ENCODE measurements around the gene ABLIM2. TPM values are rescaled to one million over a fixed set of nuclear protein-coding genes. Genes with fewer than 3 reads are reported as not detected.

The ABLIM2 gene
- total RNA-seq, 4 donors from 2014 or later, result 10.6 to 31.7 (median 20.3) TPM

DNA sequence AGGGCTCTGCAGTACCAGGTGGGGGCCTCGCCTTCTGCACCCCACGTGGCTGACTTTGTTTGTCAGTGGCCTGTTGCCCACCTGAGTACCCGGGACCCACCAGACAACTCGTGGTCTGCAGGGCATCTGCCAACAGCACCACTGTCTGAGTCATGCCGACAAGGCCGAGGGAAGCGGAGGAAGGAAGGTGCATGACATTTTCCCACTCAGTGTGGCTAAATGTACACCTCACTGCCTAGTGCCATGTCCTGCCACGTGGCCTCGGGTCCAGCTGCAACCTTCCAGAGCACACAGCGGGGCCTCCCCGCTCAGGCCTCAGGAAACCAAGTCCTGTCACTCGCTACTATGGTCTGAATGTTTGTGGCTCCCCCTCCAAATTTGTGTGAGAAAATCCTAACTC is 22.1 kb downstream of the ABLIM2 start:
- no peak for DNase-seq (ENCODE audit: low spot score in 2 of 2)
- intact Hi-C loops (cut with DNase I; ENCODE audit: low total_unique reads), result no loop called here
- WGBS, 2 donors, result 75 to 84% methylated on average over 12 of the region's 12 CpGs
- H3K4me3 ChIP-seq (ENCODE audit: low read depth, poor library complexity, severe bottlenecking), result no peak overlapping the region
- TF ChIP-seq POLR2A (IDR thresholded peaks at IDR 0.05), result no peak
- TF ChIP-seq, protein P1, sequence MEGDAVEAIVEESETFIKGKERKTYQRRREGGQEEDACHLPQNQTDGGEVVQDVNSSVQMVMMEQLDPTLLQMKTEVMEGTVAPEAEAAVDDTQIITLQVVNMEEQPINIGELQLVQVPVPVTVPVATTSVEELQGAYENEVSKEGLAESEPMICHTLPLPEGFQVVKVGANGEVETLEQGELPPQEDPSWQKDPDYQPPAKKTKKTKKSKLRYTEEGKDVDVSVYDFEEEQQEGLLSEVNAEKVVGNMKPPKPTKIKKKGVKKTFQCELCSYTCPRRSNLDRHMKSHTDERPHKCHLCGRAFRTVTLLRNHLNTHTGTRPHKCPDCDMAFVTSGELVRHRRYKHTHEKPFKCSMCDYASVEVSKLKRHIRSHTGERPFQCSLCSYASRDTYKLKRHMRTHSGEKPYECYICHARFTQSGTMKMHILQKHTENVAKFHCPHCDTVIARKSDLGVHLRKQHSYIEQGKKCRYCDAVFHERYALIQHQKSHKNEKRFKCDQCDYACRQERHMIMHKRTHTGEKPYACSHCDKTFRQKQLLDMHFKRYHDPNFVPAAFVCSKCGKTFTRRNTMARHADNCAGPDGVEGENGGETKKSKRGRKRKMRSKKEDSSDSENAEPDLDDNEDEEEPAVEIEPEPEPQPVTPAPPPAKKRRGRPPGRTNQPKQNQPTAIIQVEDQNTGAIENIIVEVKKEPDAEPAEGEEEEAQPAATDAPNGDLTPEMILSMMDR (IDR thresholded peaks at IDR 0.05), result no peak

DNA sequence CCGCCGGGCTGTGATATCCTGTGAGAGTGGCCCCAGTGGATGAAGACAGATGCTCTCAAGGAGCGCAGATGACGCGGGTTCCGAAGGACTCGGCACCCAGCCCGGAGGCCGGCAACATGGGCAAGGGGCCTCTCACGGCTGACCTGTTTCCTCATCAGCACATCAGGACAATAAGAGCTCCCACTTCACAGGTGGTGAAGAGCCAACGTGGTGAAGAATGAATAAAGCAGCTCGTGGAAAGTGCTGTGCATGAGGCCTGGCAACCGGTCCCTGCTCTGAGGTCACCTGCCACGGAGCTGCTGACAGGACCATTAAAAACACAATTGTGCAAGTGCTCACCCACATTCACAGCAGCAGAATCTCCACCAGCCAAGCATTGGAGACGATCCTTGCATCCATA is 22.9 kb downstream of the ABLIM2 start:
- intact Hi-C loops (cut with DNase I; ENCODE audit: low total_unique reads), result no loop called here
- no peak for DNase-seq (ENCODE audit: low spot score in 2 of 2)
- H3K4me3 ChIP-seq (ENCODE audit: low read depth, poor library complexity, severe bottlenecking), result no peak overlapping the region
- 83 to 93% methylated on average over 15 of the region's 15 CpGs for WGBS, 2 donors
- TF ChIP-seq, protein P1 (IDR thresholded peaks at IDR 0.05), result no peak
- TF ChIP-seq POLR2A (IDR thresholded peaks at IDR 0.05), result no peak

DNA sequence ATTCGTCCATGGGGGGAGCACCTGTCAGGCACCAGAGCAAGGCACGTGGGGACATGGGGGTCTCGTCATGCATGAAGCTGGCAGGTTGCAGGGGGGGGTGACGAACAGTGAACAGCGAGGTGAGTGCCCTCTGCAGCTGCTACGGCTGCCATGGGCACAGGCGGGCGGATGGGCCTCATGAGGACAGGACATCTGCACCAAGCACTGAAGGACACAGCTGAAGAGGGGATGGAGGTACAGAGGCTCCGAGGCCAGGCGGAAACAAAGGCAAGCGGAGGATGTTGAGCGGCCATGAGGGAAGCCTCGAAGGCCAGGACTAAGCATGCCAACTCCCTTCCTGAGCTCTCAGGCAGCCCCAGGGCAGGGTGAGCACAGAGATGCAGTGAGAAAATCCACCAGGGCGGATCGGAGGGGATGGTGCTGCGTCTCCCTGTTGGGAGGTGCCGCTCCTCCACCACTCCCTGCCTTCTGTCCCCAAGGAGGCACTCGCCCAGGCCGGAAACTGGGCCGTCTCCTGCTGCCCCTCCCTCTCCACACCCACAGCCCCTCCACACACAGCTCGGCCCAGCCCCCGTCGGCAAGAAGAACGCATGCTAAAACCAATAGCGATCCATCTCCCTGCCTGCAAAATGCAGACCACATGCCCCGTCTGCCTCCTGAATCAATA is 24.6 kb downstream of the ABLIM2 start:
- no peak overlapping the region for H3K4me3 ChIP-seq (ENCODE audit: low read depth, poor library complexity, severe bottlenecking)
- TF ChIP-seq POLR2A (IDR thresholded peaks at IDR 0.05), result no peak
- TF ChIP-seq, protein P1 (IDR thresholded peaks at IDR 0.05), result no peak
- intact Hi-C loops (cut with DNase I; ENCODE audit: low total_unique reads), result no loop called here
- DNase-seq (ENCODE audit: low spot score in 2 of 2), result no peak
- 61 to 70% methylated on average over 26 of the region's 26 CpGs for WGBS, 2 donors

DNA sequence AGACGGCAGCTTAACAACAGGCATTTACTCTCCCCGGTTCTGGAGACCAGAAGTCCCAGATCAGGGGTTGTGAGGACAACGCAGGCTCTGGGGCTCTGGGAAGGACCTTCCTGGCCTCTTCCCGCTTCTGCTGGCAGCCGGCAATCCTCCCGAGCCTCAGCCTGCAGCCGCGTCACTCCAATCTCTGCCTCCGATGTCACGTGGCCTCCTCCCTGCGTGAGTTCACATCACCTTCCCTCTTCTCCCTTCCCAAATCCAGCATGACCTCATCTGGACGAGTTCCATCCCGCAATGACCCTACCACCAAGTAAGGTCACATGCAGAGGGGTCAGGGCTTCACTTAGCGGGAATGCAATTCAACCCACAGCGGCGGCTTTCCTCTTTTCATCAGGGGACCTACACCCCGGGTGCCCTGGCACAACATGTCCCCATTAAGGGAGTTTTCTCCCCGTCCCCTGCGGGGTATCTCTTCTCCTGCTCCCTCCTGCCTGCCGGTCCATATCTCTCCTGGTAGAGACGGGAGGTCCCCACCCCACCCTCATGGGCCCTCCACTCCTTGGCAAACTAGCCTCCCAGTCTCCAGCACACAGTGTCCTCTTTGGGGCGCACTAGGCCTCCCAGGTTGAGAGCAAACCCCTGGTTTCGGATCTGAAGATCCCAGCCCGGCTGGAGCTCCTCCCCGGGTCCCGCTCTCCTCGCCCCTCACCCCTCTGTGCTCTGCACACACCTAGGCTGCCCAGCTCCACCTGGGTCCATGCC is 25.5 kb downstream of the ABLIM2 start:
- WGBS, 2 donors, result 82 to 86% methylated on average over 27 of the region's 27 CpGs
- TF ChIP-seq, protein P1 (IDR thresholded peaks at IDR 0.05), result no peak
- TF ChIP-seq POLR2A (IDR thresholded peaks at IDR 0.05), result no peak
- DNase-seq (ENCODE audit: low spot score in 2 of 2), result no peak
- intact Hi-C loops (cut with DNase I; ENCODE audit: low total_unique reads), result no loop called here
- no peak overlapping the region for H3K4me3 ChIP-seq (ENCODE audit: low read depth, poor library complexity, severe bottlenecking)

DNA sequence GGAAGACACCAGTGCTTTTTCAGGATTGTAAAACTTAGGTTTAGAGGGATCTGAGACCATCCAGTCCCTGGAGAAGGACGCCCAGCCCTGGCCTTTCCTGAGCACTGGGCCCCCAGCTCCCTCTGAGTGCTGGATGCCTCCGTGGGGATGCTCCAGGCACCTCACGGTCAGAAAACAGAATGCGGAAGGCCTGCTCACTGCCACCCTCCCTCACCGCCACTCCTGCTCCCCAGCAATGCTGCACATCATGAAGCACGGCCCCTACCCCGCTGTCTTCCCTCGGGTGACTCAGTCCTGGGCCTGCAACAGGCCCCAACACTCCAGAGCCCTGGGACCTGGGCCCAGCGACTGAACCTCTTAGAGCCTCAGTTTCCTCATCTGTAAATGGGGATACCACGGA is 26.2 kb downstream of the ABLIM2 start:
- intact Hi-C loops (cut with DNase I; ENCODE audit: low total_unique reads), result no loop called here
- DNase-seq (ENCODE audit: low spot score in 2 of 2), result no peak
- TF ChIP-seq POLR2A (IDR thresholded peaks at IDR 0.05), result no peak
- TF ChIP-seq, protein P1 (IDR thresholded peaks at IDR 0.05), result no peak
- WGBS, 2 donors, result 82 to 85% methylated on average over 10 of the region's 10 CpGs
- no peak overlapping the region for H3K4me3 ChIP-seq (ENCODE audit: low read depth, poor library complexity, severe bottlenecking)

All from lower leg skin (tissue), 4 donors.